HCT116 (cell line): ENCODE data around the gene NDST3. TPM values are rescaled to one million over a fixed set of nuclear protein-coding genes. Genes with fewer than 3 reads are reported as not detected.

Source experiments
- ATAC-seq: fragments of 200-7000 bp; cut with Tn5 transposase; 2 replicates; pipeline ENCODE4 v1.9.1; 2020; ENCODE audit warnings: mild to moderate bottlenecking, moderate library complexity
- BruUV-seq: library from RNA; stranded (reverse); fragments of 400-500 nt; replicated peaks from 2 replicates; lab custom pipeline; 2021; lab: Mats Ljungman, UMichigan
- CTCF ChIA-PET: fragments of 300-600 bp; sonication (Branson Sonifier 250); formaldehyde crosslinking; loops from one replicate; lab custom pipeline; 2021; ENCODE audit warnings: antibody characterized with exemption; lab: Charles Lee
- POLR2A ChIA-PET: fragments of 300-600, 350-600 bp; sonication (Branson Sonifier 250); formaldehyde crosslinking; loops from one replicate; lab custom pipeline; 2021; ENCODE audit warnings: antibody characterized with exemption; lab: Charles Lee
- RAD21 ChIA-PET, 2 experiments: fragments of 300-600 bp; sonication (Branson Sonifier 250); formaldehyde crosslinking; loops; one replicate each; lab custom pipeline; 2023; ENCODE audit warnings: low total read pairs in 2 of 2; ENCODE audit not compliant: uncharacterized antibody in 2 of 2, unreplicated experiment in 2 of 2, low non-redundant PET in 1 of 2; lab: Charles Lee
- DNase-seq: peaks from one replicate; pipeline ENCODE4 v3.0.0-alpha.2; 2010; ENCODE audit warnings: low read depth, low spot score
- H2AFZ ChIP-seq: fragments of 200-600 bp; shearing (Covaris generic), sonication (generic); 2 replicates; pipeline ENCODE4 v1.6.1; 2017; ENCODE audit warnings: low read depth, mixed run types, mixed read lengths, antibody characterized with exemption, low read length; ENCODE audit not compliant: poor library complexity, severe bottlenecking
- H3K27ac ChIP-seq: 2 replicates; pipeline ENCODE4 v1.5.1; 2012; ENCODE audit warnings: low read depth, low read length
- H3K27me3 ChIP-seq: fragments of 200-600 bp; sonication (generic); 2 replicates; pipeline ENCODE4 v1.6.1; 2016; ENCODE audit warnings: mixed run types, low read length, mixed read lengths; ENCODE audit not compliant: insufficient read depth
- H3K36me3 ChIP-seq, 2 experiments: fragments of 200-500 bp in 1 of 2; fragments of 200-600 bp in 1 of 2; sonication (Bioruptor generic) in 1 of 2; sonication (generic) in 1 of 2; 2 replicates each; pipeline versions ENCODE4 v1.5.1 to v1.6.1; 2014 to 2016; ENCODE audit warnings: low read length in 2 of 2, inconsistent platforms in 1 of 2, mixed read lengths in 1 of 2, mixed run types in 1 of 2; ENCODE audit not compliant: insufficient read depth in 2 of 2, control insufficient read depth in 1 of 2
- H3K4me1 ChIP-seq, 2 experiments: fragments of 200-600 bp in 1 of 2; sonication (generic) in 1 of 2; 2 replicates each; pipeline versions ENCODE4 v1.5.1 to v1.6.1; 2012 to 2017; ENCODE audit warnings: low read length in 2 of 2, inconsistent platforms in 1 of 2, mild to moderate bottlenecking in 1 of 2, mixed read lengths in 1 of 2, mixed run types in 1 of 2, moderate library complexity in 1 of 2; ENCODE audit not compliant: insufficient read depth in 2 of 2, control insufficient read depth in 1 of 2
- H3K4me2 ChIP-seq: fragments of 200-600 bp; sonication (generic); 2 replicates; pipeline ENCODE4 v1.6.1; 2017; ENCODE audit warnings: mixed run types, low read length, mixed read lengths
- H3K4me3 ChIP-seq, 2 experiments: fragments of 200-600 bp in 1 of 2; sonication (generic) in 1 of 2; replicated peaks in 1 of 2; 2 replicates each; pipeline ENCODE4 v1.5.1; 2011 to 2016; ENCODE audit warnings: low read length in 2 of 2, control low read depth in 1 of 2, low read depth in 1 of 2, mild to moderate bottlenecking in 1 of 2, mixed read lengths in 1 of 2, mixed run types in 1 of 2
- H3K79me2 ChIP-seq: fragments of 200-600 bp; sonication (generic); 2 replicates; pipeline ENCODE4 v1.6.1; 2017; ENCODE audit warnings: mild to moderate bottlenecking, mixed run types, low read length, moderate library complexity, mixed read lengths; ENCODE audit not compliant: insufficient read depth
- H3K9ac ChIP-seq: fragments of 200-600 bp; sonication (generic); 2 replicates; pipeline ENCODE4 v1.6.1; 2016; ENCODE audit warnings: low read length, mixed read lengths
- H3K9me2 ChIP-seq: fragments of 200-600 bp; sonication (generic), shearing (Covaris generic); 2 replicates; pipeline ENCODE4 v1.6.1; 2017; ENCODE audit warnings: mixed run types, mild to moderate bottlenecking, moderate library complexity; ENCODE audit not compliant: insufficient read depth
- H3K9me3 ChIP-seq, 2 experiments: fragments of 200-500 bp in 1 of 2; fragments of 200-600 bp in 1 of 2; sonication (Bioruptor generic) in 1 of 2; sonication (generic) in 1 of 2; 2 replicates each; pipeline ENCODE4 v1.6.1; 2014 to 2017; ENCODE audit warnings: low read length in 2 of 2, mixed read lengths in 2 of 2, inconsistent platforms in 1 of 2, low read depth in 1 of 2, mild to moderate bottlenecking in 1 of 2, mixed run types in 1 of 2, moderate library complexity in 1 of 2; ENCODE audit not compliant: control insufficient read depth in 1 of 2, insufficient read depth in 1 of 2
- H4K20me1 ChIP-seq: fragments of 200-600 bp; sonication (generic), shearing (Covaris generic); 2 replicates; pipeline ENCODE4 v1.6.1; 2017; ENCODE audit warnings: mixed run types, mild to moderate bottlenecking, moderate library complexity; ENCODE audit not compliant: insufficient read depth
- JUND ChIP-seq: IDR thresholded peaks from 2 replicates; pipeline ENCODE4 v1.6.1; 2012
- RAD21 ChIP-seq: IDR thresholded peaks from 2 replicates; pipeline ENCODE4 v1.6.1; 2012; ENCODE audit warnings: low read depth, mild to moderate bottlenecking
- SRF ChIP-seq: IDR thresholded peaks from 2 replicates; pipeline ENCODE4 v1.6.1; 2012; ENCODE audit warnings: low read depth
- YY1 ChIP-seq: IDR thresholded peaks from 2 replicates; pipeline ENCODE4 v1.6.1; 2011; ENCODE audit warnings: low read length, low read depth, moderate library complexity, mild to moderate bottlenecking; ENCODE audit not compliant: insufficient replicate concordance; ENCODE audit errors: extremely low read depth
- intact Hi-C: fragments of 100-400 bp; cut with micrococcal nuclease; formaldehyde crosslinking; loops from 2 replicates; pipeline ENCODE4 v1.10.0; 2022
- total RNA-seq: library from RNA; stranded (reverse); gene quantifications from one replicate; pipeline ENCODE4 v1.2.1, GENCODE V29; 2021; ENCODE audit not compliant: unreplicated experiment
- TF ChIP-seq, protein P1 (sequence below): IDR thresholded peaks from 2 replicates; pipeline ENCODE4 v1.6.1; 2012; ENCODE audit warnings: low read depth

Gene NDST3
- total RNA-seq, 1 experiment from 2014 or later = not detected

DNA sequence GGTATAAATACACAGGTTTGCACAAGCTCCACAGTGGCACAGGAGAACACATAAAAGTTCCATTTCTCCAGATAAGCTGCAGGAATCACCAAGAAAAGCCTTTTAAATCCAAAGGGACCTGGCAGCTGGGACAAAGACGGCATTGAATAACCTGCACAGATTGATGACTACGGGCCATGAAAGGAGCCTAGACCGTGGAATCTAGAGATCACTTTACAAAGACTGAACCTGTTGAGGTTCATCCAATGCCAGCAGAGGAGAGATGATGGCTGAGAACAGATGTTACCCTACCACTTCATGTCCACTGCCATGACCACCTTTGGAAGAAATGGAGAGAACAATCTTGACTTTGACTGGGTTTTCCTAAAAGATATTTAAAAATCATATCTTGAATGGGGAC, 229.8 kb downstream of the NDST3 start:
- intact Hi-C loops = no loop called here
- Histone ChIP-seq H3K4me1 (no peaks in the 10 kb centered on the region), H3K27ac (no peak overlapping the region), H3K4me3 (no peak overlapping the region), H3K9ac (no peak overlapping the region), H2AFZ (no peak overlapping the region), H3K9me3 (no peaks in the 10 kb centered on the region), H3K4me2 (no peak overlapping the region), H3K27me3 (no peaks in the 10 kb centered on the region), H3K79me2 (no peaks in the 10 kb centered on the region), H3K36me3 (no peaks in the 10 kb centered on the region), H4K20me1 (no peaks in the 10 kb centered on the region), H3K9me2 (no peaks in the 10 kb centered on the region)
- ChIA-PET POLR2A (no interaction called here), RAD21 (no interaction called here), CTCF (no interaction called here)
- ATAC-seq (no peak), DNase-seq (no peak)
- TF ChIP-seq YY1 (no peak), RAD21 (no peak), SRF (no peak), JUND (no peak)
- TF ChIP-seq, protein P1, sequence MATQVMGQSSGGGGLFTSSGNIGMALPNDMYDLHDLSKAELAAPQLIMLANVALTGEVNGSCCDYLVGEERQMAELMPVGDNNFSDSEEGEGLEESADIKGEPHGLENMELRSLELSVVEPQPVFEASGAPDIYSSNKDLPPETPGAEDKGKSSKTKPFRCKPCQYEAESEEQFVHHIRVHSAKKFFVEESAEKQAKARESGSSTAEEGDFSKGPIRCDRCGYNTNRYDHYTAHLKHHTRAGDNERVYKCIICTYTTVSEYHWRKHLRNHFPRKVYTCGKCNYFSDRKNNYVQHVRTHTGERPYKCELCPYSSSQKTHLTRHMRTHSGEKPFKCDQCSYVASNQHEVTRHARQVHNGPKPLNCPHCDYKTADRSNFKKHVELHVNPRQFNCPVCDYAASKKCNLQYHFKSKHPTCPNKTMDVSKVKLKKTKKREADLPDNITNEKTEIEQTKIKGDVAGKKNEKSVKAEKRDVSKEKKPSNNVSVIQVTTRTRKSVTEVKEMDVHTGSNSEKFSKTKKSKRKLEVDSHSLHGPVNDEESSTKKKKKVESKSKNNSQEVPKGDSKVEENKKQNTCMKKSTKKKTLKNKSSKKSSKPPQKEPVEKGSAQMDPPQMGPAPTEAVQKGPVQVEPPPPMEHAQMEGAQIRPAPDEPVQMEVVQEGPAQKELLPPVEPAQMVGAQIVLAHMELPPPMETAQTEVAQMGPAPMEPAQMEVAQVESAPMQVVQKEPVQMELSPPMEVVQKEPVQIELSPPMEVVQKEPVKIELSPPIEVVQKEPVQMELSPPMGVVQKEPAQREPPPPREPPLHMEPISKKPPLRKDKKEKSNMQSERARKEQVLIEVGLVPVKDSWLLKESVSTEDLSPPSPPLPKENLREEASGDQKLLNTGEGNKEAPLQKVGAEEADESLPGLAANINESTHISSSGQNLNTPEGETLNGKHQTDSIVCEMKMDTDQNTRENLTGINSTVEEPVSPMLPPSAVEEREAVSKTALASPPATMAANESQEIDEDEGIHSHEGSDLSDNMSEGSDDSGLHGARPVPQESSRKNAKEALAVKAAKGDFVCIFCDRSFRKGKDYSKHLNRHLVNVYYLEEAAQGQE = no peak
- no TSS peak for BruUV-seq
